Measurements from ENCODE around the gene MEGF11. TPM values are rescaled to one million over a fixed set of nuclear protein-coding genes. Genes with fewer than 3 reads are reported as not detected.

The MEGF11 gene
- total RNA-seq, 1 donor from 2014 or later = 0.77 TPM

GRCh38 chr15:65993762-65994161, 259.8 kb downstream of the MEGF11 start:
- H3K27ac Mint-ChIP-seq (ENCODE audit: unreplicated experiment) = no peak overlapping the region
- H3K9me3 Mint-ChIP-seq (ENCODE audit: unreplicated experiment) = no peaks in the 10 kb centered on the region
- H3K27me3 Mint-ChIP-seq (ENCODE audit: unreplicated experiment) = peaks cover 6% of the 10 kb centered on the region
- no peaks in the 10 kb centered on the region for H3K36me3 Mint-ChIP-seq (ENCODE audit: low read depth, unreplicated experiment)
- no peaks in the 10 kb centered on the region for H3K4me1 Mint-ChIP-seq (ENCODE audit: unreplicated experiment)
- no peak for TF ChIP-seq CTCF (IDR thresholded peaks at IDR 0.05; ENCODE audit: unreplicated experiment)
- no peak overlapping the region for H3K4me3 Mint-ChIP-seq (ENCODE audit: unreplicated experiment)
- no peak for DNase-seq (ENCODE audit: low spot score)

- no peaks in the 10 kb centered on the region for H3K9me3 Mint-ChIP-seq (ENCODE audit: unreplicated experiment)
- H3K27me3 Mint-ChIP-seq (ENCODE audit: unreplicated experiment) = peaks cover 4% of the 10 kb centered on the region
- no peaks in the 10 kb centered on the region for H3K4me1 Mint-ChIP-seq (ENCODE audit: unreplicated experiment)
- no peak for TF ChIP-seq CTCF (IDR thresholded peaks at IDR 0.05; ENCODE audit: unreplicated experiment)
- no peak for DNase-seq (ENCODE audit: low spot score)
- H3K4me3 Mint-ChIP-seq (ENCODE audit: unreplicated experiment) = no peak overlapping the region
- no peaks in the 10 kb centered on the region for H3K36me3 Mint-ChIP-seq (ENCODE audit: low read depth, unreplicated experiment)
- no peak overlapping the region for H3K27ac Mint-ChIP-seq (ENCODE audit: unreplicated experiment)
These were observed 260.3 kb downstream of the MEGF11 start for GRCh38 chr15:65993236-65993635.

GRCh38 chr15:65991721-65992483, 261.6 kb downstream of the MEGF11 start:
- Mint-ChIP-seq H3K4me1 (ENCODE audit: unreplicated experiment) (no peaks in the 10 kb centered on the region), H3K9me3 (ENCODE audit: unreplicated experiment) (no peaks in the 10 kb centered on the region), H3K27me3 (ENCODE audit: unreplicated experiment) (peaks cover 4% of the 10 kb centered on the region), H3K4me3 (ENCODE audit: unreplicated experiment) (no peak overlapping the region), H3K27ac (ENCODE audit: unreplicated experiment) (no peak overlapping the region), H3K36me3 (ENCODE audit: low read depth, unreplicated experiment) (no peaks in the 10 kb centered on the region)
- TF ChIP-seq CTCF (IDR thresholded peaks at IDR 0.05; ENCODE audit: unreplicated experiment) = no peak
- no peak for DNase-seq (ENCODE audit: low spot score)

GRCh38 chr15:65990298-65990981, 263.1 kb downstream of the MEGF11 start:
- Mint-ChIP-seq H3K27me3 (ENCODE audit: unreplicated experiment) (peaks cover 4% of the 10 kb centered on the region), H3K36me3 (ENCODE audit: low read depth, unreplicated experiment) (no peaks in the 10 kb centered on the region), H3K9me3 (ENCODE audit: unreplicated experiment) (no peaks in the 10 kb centered on the region), H3K4me3 (ENCODE audit: unreplicated experiment) (no peak overlapping the region), H3K27ac (ENCODE audit: unreplicated experiment) (no peak overlapping the region), H3K4me1 (ENCODE audit: unreplicated experiment) (no peaks in the 10 kb centered on the region)
- no peak for TF ChIP-seq CTCF (IDR thresholded peaks at IDR 0.05; ENCODE audit: unreplicated experiment)
- no peak for DNase-seq (ENCODE audit: low spot score)

- DNase-seq (ENCODE audit: low spot score) = no peak
- H3K9me3 Mint-ChIP-seq (ENCODE audit: unreplicated experiment) = no peaks in the 10 kb centered on the region
- H3K27ac Mint-ChIP-seq (ENCODE audit: unreplicated experiment) = no peak overlapping the region
- H3K4me1 Mint-ChIP-seq (ENCODE audit: unreplicated experiment) = peaks cover 10% of the 10 kb centered on the region
- no peak overlapping the region for H3K4me3 Mint-ChIP-seq (ENCODE audit: unreplicated experiment)
- H3K27me3 Mint-ChIP-seq (ENCODE audit: unreplicated experiment) = peaks cover 3% of the 10 kb centered on the region
- TF ChIP-seq CTCF (IDR thresholded peaks at IDR 0.05; ENCODE audit: unreplicated experiment) = no peak
- H3K36me3 Mint-ChIP-seq (ENCODE audit: low read depth, unreplicated experiment) = no peaks in the 10 kb centered on the region
These were observed 266.4 kb downstream of the MEGF11 start for GRCh38 chr15:65987100-65987499.
